Liver (tissue), 9 donors: ENCODE measurements around the gene SLC6A18. TPM values are rescaled to one million over a fixed set of nuclear protein-coding genes. Genes with fewer than 3 reads are reported as not detected.

ENCODE experiments used
- DNase-seq: peaks from one replicate; pipeline ENCODE4 v3.0.0-alpha.2; 2017; ENCODE audit warnings: low spot score
- H3K27ac ChIP-seq, 2 donors: one replicate each; pipeline ENCODE4 v1.7.0; 2013; ENCODE audit warnings: inconsistent platforms in 2 of 2, low read length in 2 of 2, control low read depth in 1 of 2, low read depth in 1 of 2, mild to moderate bottlenecking in 1 of 2
- H3K27me3 ChIP-seq, 4 donors: one replicate each; pipeline versions ENCODE4 v1.6.1 to v1.7.0; 2013; ENCODE audit warnings: low read length in 3 of 4, inconsistent platforms in 1 of 4, mild to moderate bottlenecking in 1 of 4, moderate library complexity in 1 of 4; ENCODE audit not compliant: control insufficient read depth in 4 of 4, insufficient read depth in 4 of 4
- H3K36me3 ChIP-seq, 4 donors: one replicate each; pipeline versions ENCODE4 v1.6.1 to v1.7.0; 2013; ENCODE audit warnings: low read length in 3 of 4, mild to moderate bottlenecking in 3 of 4, low read depth in 1 of 4, moderate library complexity in 1 of 4; ENCODE audit not compliant: control insufficient read depth in 4 of 4, insufficient read depth in 3 of 4
- H3K4me1 ChIP-seq, 4 donors: one replicate each; pipeline versions ENCODE4 v1.6.1 to v1.7.0; 2013; ENCODE audit warnings: low read length in 3 of 4, mild to moderate bottlenecking in 3 of 4, moderate library complexity in 1 of 4; ENCODE audit not compliant: control insufficient read depth in 4 of 4, insufficient read depth in 4 of 4
- H3K4me3 ChIP-seq, 3 donors: one replicate each; pipeline versions ENCODE4 v1.6.1 to v1.7.0; 2013; ENCODE audit warnings: low read length in 3 of 3, control low read depth in 1 of 3, low read depth in 1 of 3, mild to moderate bottlenecking in 1 of 3
- H3K9ac ChIP-seq, 2 donors: one replicate each; pipeline ENCODE4 v1.7.0; 2013; ENCODE audit warnings: low read length in 2 of 2, mild to moderate bottlenecking in 2 of 2, moderate library complexity in 2 of 2, control low read depth in 1 of 2, low read depth in 1 of 2
- H3K9me3 ChIP-seq, 4 donors: one replicate each; pipeline versions ENCODE4 v1.6.1 to v1.7.0; 2013; ENCODE audit warnings: low read length in 3 of 4; ENCODE audit not compliant: control insufficient read depth in 4 of 4
- ATF3 ChIP-seq: IDR thresholded peaks from 2 replicates; pipeline ENCODE4 v1.6.1; 2016; ENCODE audit warnings: antibody characterized with exemption
- CTCF ChIP-seq: fragments of 150-350 bp; IDR thresholded peaks from 2 replicates; pipeline ENCODE4 v1.5.1; 2017; ENCODE audit warnings: improper control_type of control experiment, low read depth, low read length; ENCODE audit not compliant: missing input control
- EGR1 ChIP-seq, 2 donors: IDR thresholded peaks; 2 replicates each; pipeline ENCODE4 v1.6.1; 2016 to 2018; ENCODE audit warnings: antibody characterized with exemption in 2 of 2, low read depth in 2 of 2
- FOXA1 ChIP-seq: IDR thresholded peaks from 2 replicates; pipeline ENCODE4 v1.6.1; 2016; ENCODE audit warnings: antibody characterized with exemption
- FOXA2 ChIP-seq: IDR thresholded peaks from 2 replicates; pipeline ENCODE4 v1.6.1; 2016; ENCODE audit warnings: antibody characterized with exemption
- GABPA ChIP-seq, 2 donors: IDR thresholded peaks in 1 of 2; conservative IDR thresholded peaks in 1 of 2; 2 replicates each; pipeline ENCODE4 v1.6.1; 2016; ENCODE audit warnings: antibody characterized with exemption in 2 of 2, mild to moderate bottlenecking in 1 of 2, moderate library complexity in 1 of 2
- HNF4A ChIP-seq, 2 donors: conservative IDR thresholded peaks; 2 replicates each; pipeline ENCODE4 v1.6.1; 2016; ENCODE audit warnings: antibody characterized with exemption in 2 of 2, mild to moderate bottlenecking in 2 of 2
- HNF4G ChIP-seq: IDR thresholded peaks from 2 replicates; pipeline ENCODE4 v1.6.1; 2016; ENCODE audit warnings: antibody characterized with exemption
- JUND ChIP-seq, 2 donors: IDR thresholded peaks; 2 replicates each; pipeline ENCODE4 v1.6.1; 2016; ENCODE audit warnings: antibody characterized with exemption in 2 of 2
- MAX ChIP-seq: IDR thresholded peaks from 2 replicates; pipeline ENCODE4 v1.6.1; 2016; ENCODE audit warnings: antibody characterized with exemption
- NR2F2 ChIP-seq: IDR thresholded peaks from 2 replicates; pipeline ENCODE4 v1.6.1; 2016; ENCODE audit warnings: antibody characterized with exemption
- RAD21 ChIP-seq, 2 donors: IDR thresholded peaks; 2 replicates each; pipeline ENCODE4 v1.6.1; 2016; ENCODE audit warnings: antibody characterized with exemption in 2 of 2, mild to moderate bottlenecking in 2 of 2
- REST ChIP-seq: IDR thresholded peaks from 2 replicates; pipeline ENCODE4 v1.6.1; 2016; ENCODE audit warnings: antibody characterized with exemption, mild to moderate bottlenecking
- RXRA ChIP-seq, 2 donors: IDR thresholded peaks; 2 replicates each; pipeline ENCODE4 v1.6.1; 2017 to 2018; ENCODE audit warnings: antibody characterized with exemption in 2 of 2, mild to moderate bottlenecking in 1 of 2
- SP1 ChIP-seq: IDR thresholded peaks from 2 replicates; pipeline ENCODE4 v1.6.1; 2018; ENCODE audit warnings: antibody characterized with exemption, mild to moderate bottlenecking
- TAF1 ChIP-seq: conservative IDR thresholded peaks from 2 replicates; pipeline ENCODE4 v1.6.1; 2016; ENCODE audit warnings: antibody characterized with exemption, mild to moderate bottlenecking
- YY1 ChIP-seq: IDR thresholded peaks from 2 replicates; pipeline ENCODE4 v1.6.1; 2016; ENCODE audit warnings: antibody characterized with exemption, mild to moderate bottlenecking
- ZBTB33 ChIP-seq: IDR thresholded peaks from 2 replicates; pipeline ENCODE4 v1.6.1; 2016; ENCODE audit warnings: antibody characterized with exemption
- WGBS: extraction: QIAGEN DNeasy Blood & Tissue Kit; methylation state at CpG from one replicate; pipeline ENCODE4 v1.1.7; 2013; 5-methylcytosine and 5-hydroxymethylcytosine counted together
- polyA plus RNA-seq, 2 donors: library from polyadenylated mRNA; stranded (reverse) in 1 of 2; unstranded in 1 of 2; fragments of 200-250 nt in 1 of 2; fragments of >200 nt in 1 of 2; fragmentation: Nextera tagmentation in 1 of 2; extraction: Ambion mirVana in 1 of 2; gene quantifications; one replicate each; pipeline versions ENCODE4 v1.2.1 to v1.2.3, GENCODE V29; 2013 to 2015
- total RNA-seq, 2 donors: library from RNA; depleted of rRNA; stranded (reverse); fragments of >200 nt; gene quantifications; one replicate each; pipeline ENCODE4 v1.2.3, GENCODE V29; 2014
- donor health status: healthy.
- donor health status: healthy.
- donor health status: healthy.
- donor health status: healthy.
- donor health status: healthy.

The SLC6A18 gene
- total and polyA plus RNA-seq, 4 donors, result not detected

GRCh38 chr5:1209489-1209852, 15.7 kb upstream of the SLC6A18 start:
- DNase-seq, result no peak
- H3K4me1 ChIP-seq, result peaks cover 0 to 7% (median 3%) of the 10 kb centered on the region in 4 donors
- H3K36me3 ChIP-seq, result no peaks in the 10 kb centered on the region
- H3K4me3 ChIP-seq, result no peak overlapping the region
- TF ChIP-seq RXRA (IDR thresholded peaks at IDR 0.05) (no peak), GABPA (IDR thresholded peaks at IDR 0.05 in 1 of 2, conservative IDR thresholded peaks at IDR 0.05 in 1 of 2) (no peak), NR2F2 (no peak), HNF4A (conservative IDR thresholded peaks at IDR 0.05) (no peak), ZBTB33 (no peak), FOXA1 (no peak), ATF3 (no peak), JUND (IDR thresholded peaks at IDR 0.05) (no peak), RAD21 (IDR thresholded peaks at IDR 0.05) (no peak), HNF4G (no peak), TAF1 (no peak), REST (no peak), SP1 (no peak), CTCF (no peak), YY1 (no peak), MAX (no peak), EGR1 (IDR thresholded peaks at IDR 0.05; ENCODE audit: low read depth in 2 of 2) (no peak), FOXA2 (no peak)
- WGBS, result 63% methylated on average over 2 of the region's 2 CpGs
- no peak overlapping the region for H3K9ac ChIP-seq
- H3K9me3 ChIP-seq, result no peaks in the 10 kb centered on the region
- H3K27me3 ChIP-seq, result no peaks in the 10 kb centered on the region
- no peak overlapping the region for H3K27ac ChIP-seq
